ENCODE results near the gene UBA1.

Gene UBA1

DNA sequence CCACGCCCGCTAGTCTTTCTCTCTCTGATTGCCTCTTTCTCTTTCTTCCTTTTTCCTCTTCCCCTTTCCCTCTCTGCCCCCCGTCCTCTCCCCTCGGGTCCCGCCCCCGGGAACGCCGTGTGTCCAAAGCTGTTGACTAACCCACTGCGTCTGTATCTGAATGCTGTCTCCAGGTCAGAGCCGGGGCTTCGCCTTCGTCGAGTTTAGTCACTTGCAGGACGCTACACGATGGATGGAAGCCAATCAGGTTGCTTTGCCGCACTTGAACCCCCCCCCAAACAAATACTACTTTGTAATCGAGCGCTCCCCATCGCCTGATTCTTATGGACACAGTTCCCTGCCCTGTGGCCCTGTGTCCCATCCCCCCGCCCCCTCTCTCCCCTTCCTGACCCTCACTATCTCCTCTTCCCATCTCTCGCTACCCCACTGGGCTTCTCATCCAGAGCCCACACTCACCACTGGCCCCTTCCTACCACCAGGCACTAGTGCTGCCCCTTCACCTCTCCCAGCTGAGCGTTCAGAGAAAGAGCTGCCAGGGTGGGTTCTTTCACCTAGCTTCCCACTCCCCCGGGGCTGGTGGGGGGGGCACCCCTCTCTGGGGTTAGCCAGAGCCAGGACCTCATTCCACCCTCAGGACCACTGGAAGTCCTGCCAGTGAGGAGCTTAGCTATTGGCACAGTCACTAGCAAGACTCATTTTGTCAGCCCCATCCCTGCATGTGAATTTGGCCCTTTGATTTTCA, 18.6 kb upstream of the UBA1 start:
- H3K27ac ChIP-seq (ENCODE audit: insufficient read depth in 1 of 2, low read depth in 1 of 2, low read length in 2 of 2, poor library complexity in 1 of 2, severe bottlenecking in 2 of 2) = no peak overlapping the region
- H3K4me1 ChIP-seq (ENCODE audit: control extremely low read depth in 1 of 4, control insufficient read depth in 4 of 4, insufficient read depth in 4 of 4, low read length in 3 of 4) = no peaks in the 10 kb centered on the region
- peaks cover 4 to 88% (median 51%) of the 10 kb centered on the region in 4 experiments for H3K36me3 ChIP-seq (ENCODE audit: control insufficient read depth in 4 of 4, insufficient read depth in 4 of 4, low read length in 3 of 4)
- WGBS (ENCODE audit: insufficient coverage) = 85% methylated on average over 19 of the region's 23 CpGs
- ChIA-PET POLR2A (interaction anchor here (0.6 kb wide), 1 partner anchor 182 kb away, joined by 4 read pairs; no protein-coding TSS in a partner anchor), CTCF (interaction anchor here (0.6 kb wide), 1 partner anchor 111 kb away, joined by 4 read pairs; no protein-coding TSS in a partner anchor)
- no peak for DNase-seq
- no peak overlapping the region for H3K4me3 ChIP-seq (ENCODE audit: control insufficient read depth in 1 of 7, extremely low read depth in 1 of 7, insufficient read depth in 4 of 7, low read depth in 2 of 7, low read length in 6 of 7)
- peaks cover 0 to 91% (median 0%) of the 10 kb centered on the region in 5 experiments for H3K27me3 ChIP-seq (replicated peaks in 2 of 5; ENCODE audit: control insufficient read depth in 4 of 5, insufficient read depth in 5 of 5, low read length in 4 of 5)
- H3K9me3 ChIP-seq (ENCODE audit: control extremely low read depth in 1 of 5, control insufficient read depth in 4 of 5, insufficient read depth in 2 of 5, low read depth in 1 of 5, low read length in 4 of 5) = no peaks in the 10 kb centered on the region

DNA sequence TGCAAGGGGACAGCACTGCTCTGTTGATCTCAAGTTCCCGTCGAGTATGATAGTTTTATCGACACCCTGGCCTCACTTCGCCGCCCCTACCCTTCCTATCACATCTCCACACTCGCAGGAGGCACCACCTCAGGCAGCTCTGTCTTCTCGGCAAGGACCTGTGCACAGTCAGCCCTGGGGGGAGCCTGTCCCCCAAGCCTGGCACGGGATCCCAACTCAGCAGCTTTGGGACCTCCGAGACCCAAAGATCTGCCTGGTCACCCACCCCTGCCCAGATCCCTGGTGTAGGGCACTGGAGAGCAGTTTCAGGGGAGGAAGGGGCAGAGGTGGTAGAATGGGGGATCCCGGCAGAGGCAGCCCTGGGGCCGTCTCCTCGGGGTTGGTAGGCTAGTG, 18.0 kb upstream of the UBA1 start:
- no peaks in the 10 kb centered on the region for H3K4me1 ChIP-seq (ENCODE audit: control extremely low read depth in 1 of 4, control insufficient read depth in 4 of 4, insufficient read depth in 4 of 4, low read length in 3 of 4)
- CTCF ChIA-PET = interaction anchor here (0.6 to 1.7 kb wide), 2 partner anchors 17 to 112 kb away, joined by 3 to 4 read pairs; no protein-coding TSS in a partner anchor

DNA sequence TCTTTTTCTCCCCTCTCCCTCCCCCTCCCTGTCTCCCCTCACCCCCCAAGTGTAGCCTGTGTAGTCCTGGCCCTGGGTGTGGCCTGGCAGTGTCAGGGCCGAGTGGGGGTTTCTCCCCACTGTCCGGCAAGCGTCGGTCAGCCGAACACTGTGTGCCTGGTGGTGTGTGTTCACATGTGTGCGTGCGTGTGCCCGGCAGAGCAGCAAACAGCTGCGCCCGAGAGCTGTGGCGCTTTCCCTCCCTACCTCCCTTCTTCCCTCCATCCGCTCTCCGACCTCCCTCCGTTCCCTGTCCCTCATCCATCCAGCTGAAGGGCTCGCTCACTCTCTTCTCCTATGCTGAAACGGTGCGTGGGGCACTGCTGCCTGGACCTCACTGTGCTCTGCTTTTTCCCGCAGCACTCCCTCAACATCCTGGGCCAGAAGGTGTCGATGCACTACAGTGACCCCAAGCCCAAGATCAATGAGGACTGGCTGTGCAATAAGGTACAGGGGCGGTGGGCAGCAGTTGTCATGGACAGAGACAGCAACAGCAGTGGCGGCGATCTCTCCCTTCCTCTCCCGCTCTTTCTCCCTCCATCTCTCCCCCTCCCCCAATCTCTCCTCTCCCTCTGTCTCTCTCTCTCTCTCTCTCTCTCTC, 17.4 kb upstream of the UBA1 start:
- ChIA-PET CTCF (interaction anchor here (1.7 kb wide), 1 partner anchor 18 kb away, joined by 3 read pairs; no protein-coding TSS in a partner anchor), POLR2A (no interaction called here)
- H3K9me3 ChIP-seq (ENCODE audit: control extremely low read depth in 1 of 5, control insufficient read depth in 4 of 5, insufficient read depth in 2 of 5, low read depth in 1 of 5, low read length in 4 of 5) = no peaks in the 10 kb centered on the region
- H3K27ac ChIP-seq (ENCODE audit: insufficient read depth in 1 of 2, low read depth in 1 of 2, low read length in 2 of 2, poor library complexity in 1 of 2, severe bottlenecking in 2 of 2) = no peak overlapping the region
- no peaks in the 10 kb centered on the region for H3K4me1 ChIP-seq (ENCODE audit: control extremely low read depth in 1 of 4, control insufficient read depth in 4 of 4, insufficient read depth in 4 of 4, low read length in 3 of 4)
- no peak for DNase-seq
- peaks cover 0 to 86% (median 0%) of the 10 kb centered on the region in 5 experiments for H3K27me3 ChIP-seq (replicated peaks in 2 of 5; ENCODE audit: control insufficient read depth in 4 of 5, insufficient read depth in 5 of 5, low read length in 4 of 5)
- 82% methylated on average over 20 of the region's 23 CpGs for WGBS (ENCODE audit: insufficient coverage)
- H3K36me3 ChIP-seq (ENCODE audit: control insufficient read depth in 4 of 4, insufficient read depth in 4 of 4, low read length in 3 of 4) = peaks cover 4 to 88% (median 51%) of the 10 kb centered on the region in 4 experiments
- no peak overlapping the region for H3K4me3 ChIP-seq (ENCODE audit: control insufficient read depth in 1 of 7, extremely low read depth in 1 of 7, insufficient read depth in 4 of 7, low read depth in 2 of 7, low read length in 6 of 7)

More for the DNA sequence above, 18.0 kb upstream of the UBA1 start:
- no peak for DNase-seq
- WGBS (ENCODE audit: insufficient coverage) = 91% methylated on average over 8 of the region's 12 CpGs
- Histone ChIP-seq H3K9me3 (ENCODE audit: control extremely low read depth in 1 of 5, control insufficient read depth in 4 of 5, insufficient read depth in 2 of 5, low read depth in 1 of 5, low read length in 4 of 5) (no peaks in the 10 kb centered on the region), H3K36me3 (ENCODE audit: control insufficient read depth in 4 of 4, insufficient read depth in 4 of 4, low read length in 3 of 4) (peaks cover 4 to 88% (median 50%) of the 10 kb centered on the region in 4 experiments), H3K4me3 (ENCODE audit: control insufficient read depth in 1 of 7, extremely low read depth in 1 of 7, insufficient read depth in 4 of 7, low read depth in 2 of 7, low read length in 6 of 7) (no peak overlapping the region), H3K27me3 (replicated peaks in 2 of 5; ENCODE audit: control insufficient read depth in 4 of 5, insufficient read depth in 5 of 5, low read length in 4 of 5) (peaks cover 0 to 92% (median 0%) of the 10 kb centered on the region in 5 experiments), H3K27ac (ENCODE audit: insufficient read depth in 1 of 2, low read depth in 1 of 2, low read length in 2 of 2, poor library complexity in 1 of 2, severe bottlenecking in 2 of 2) (no peak overlapping the region)
- POLR2A ChIA-PET = interaction anchor here (0.6 kb wide), 1 partner anchor 181 kb away, joined by 4 read pairs; no protein-coding TSS in a partner anchor

DNA sequence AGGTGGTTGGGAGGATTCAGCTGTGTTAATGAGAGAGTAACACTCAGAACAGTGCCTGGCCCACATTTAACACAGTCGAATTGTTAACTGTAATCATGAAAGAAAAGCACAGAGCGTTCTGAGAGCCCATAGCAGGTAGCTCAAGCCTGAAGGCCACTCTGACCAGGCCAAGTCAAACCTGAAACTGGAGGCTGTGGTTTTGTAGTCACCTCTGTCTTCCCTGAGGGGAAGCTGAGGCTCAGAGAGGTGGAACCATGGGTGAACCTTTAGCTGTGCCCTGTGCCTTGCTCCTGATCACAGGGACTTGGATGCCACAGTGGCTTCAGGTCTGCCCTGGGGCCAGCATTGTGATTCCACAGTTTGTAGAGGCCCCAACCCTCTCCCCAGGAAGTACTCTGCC, 16.6 kb upstream of the UBA1 start:
- 70% methylated on average over 2 of the region's 2 CpGs for WGBS (ENCODE audit: insufficient coverage)
- H3K36me3 ChIP-seq (ENCODE audit: control insufficient read depth in 4 of 4, insufficient read depth in 4 of 4, low read length in 3 of 4) = peaks cover 4 to 89% (median 52%) of the 10 kb centered on the region in 4 experiments
- H3K27me3 ChIP-seq (replicated peaks in 2 of 5; ENCODE audit: control insufficient read depth in 4 of 5, insufficient read depth in 5 of 5, low read length in 4 of 5) = peaks cover 0 to 86% (median 0%) of the 10 kb centered on the region in 5 experiments
- H3K9me3 ChIP-seq (ENCODE audit: control extremely low read depth in 1 of 5, control insufficient read depth in 4 of 5, insufficient read depth in 2 of 5, low read depth in 1 of 5, low read length in 4 of 5) = no peaks in the 10 kb centered on the region
- no peak overlapping the region for H3K4me3 ChIP-seq (ENCODE audit: control insufficient read depth in 1 of 7, extremely low read depth in 1 of 7, insufficient read depth in 4 of 7, low read depth in 2 of 7, low read length in 6 of 7)
- no peak overlapping the region for H3K27ac ChIP-seq (ENCODE audit: insufficient read depth in 1 of 2, low read depth in 1 of 2, low read length in 2 of 2, poor library complexity in 1 of 2, severe bottlenecking in 2 of 2)
- CTCF ChIA-PET = interaction anchor here (1.7 kb wide), 1 partner anchor 19 kb away, joined by 3 read pairs; no protein-coding TSS in a partner anchor
- POLR2A ChIA-PET = no interaction called here
- H3K4me1 ChIP-seq (ENCODE audit: control extremely low read depth in 1 of 4, control insufficient read depth in 4 of 4, insufficient read depth in 4 of 4, low read length in 3 of 4) = no peaks in the 10 kb centered on the region
- no peak for DNase-seq

DNA sequence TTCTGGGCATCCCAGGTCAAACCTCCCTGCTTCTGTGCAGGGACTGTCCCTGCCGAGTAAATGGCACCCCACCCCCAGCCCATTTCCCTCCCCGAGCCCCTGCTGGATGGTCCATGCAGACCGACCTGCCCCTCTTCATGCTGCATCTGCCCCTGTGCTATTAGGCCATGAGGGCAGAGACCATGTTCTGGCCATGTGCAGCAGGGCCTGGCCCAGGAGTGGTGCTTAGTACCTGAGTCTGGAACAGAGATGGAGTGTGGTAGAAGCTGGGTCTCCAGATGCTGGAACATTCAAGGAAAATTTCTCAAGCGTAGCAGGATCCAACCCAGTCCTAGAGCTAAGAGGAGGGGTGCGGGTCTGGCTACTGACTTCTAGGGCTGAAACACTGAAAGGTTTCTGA, 15.3 kb upstream of the UBA1 start:
- Histone ChIP-seq H3K27ac (ENCODE audit: insufficient read depth in 1 of 2, low read depth in 1 of 2, low read length in 2 of 2, poor library complexity in 1 of 2, severe bottlenecking in 2 of 2) (no peak overlapping the region), H3K36me3 (ENCODE audit: control insufficient read depth in 4 of 4, insufficient read depth in 4 of 4, low read length in 3 of 4) (peaks cover 3 to 85% (median 50%) of the 10 kb centered on the region in 4 experiments), H3K9me3 (ENCODE audit: control extremely low read depth in 1 of 5, control insufficient read depth in 4 of 5, insufficient read depth in 2 of 5, low read depth in 1 of 5, low read length in 4 of 5) (no peaks in the 10 kb centered on the region), H3K27me3 (replicated peaks in 2 of 5; ENCODE audit: control insufficient read depth in 4 of 5, insufficient read depth in 5 of 5, low read length in 4 of 5) (peaks cover 0 to 80% (median 0%) of the 10 kb centered on the region in 5 experiments), H3K4me1 (ENCODE audit: control extremely low read depth in 1 of 4, control insufficient read depth in 4 of 4, insufficient read depth in 4 of 4, low read length in 3 of 4) (no peaks in the 10 kb centered on the region), H3K4me3 (ENCODE audit: control insufficient read depth in 1 of 7, extremely low read depth in 1 of 7, insufficient read depth in 4 of 7, low read depth in 2 of 7, low read length in 6 of 7) (no peak overlapping the region)
- ChIA-PET POLR2A (no interaction called here), CTCF (interaction anchor here (0.9 kb wide), 1 partner anchor 10 kb away, joined by 3 read pairs; no protein-coding TSS in a partner anchor)
- DNase-seq = no peak
- 95% methylated on average over 5 of the region's 5 CpGs for WGBS (ENCODE audit: insufficient coverage)

DNA sequence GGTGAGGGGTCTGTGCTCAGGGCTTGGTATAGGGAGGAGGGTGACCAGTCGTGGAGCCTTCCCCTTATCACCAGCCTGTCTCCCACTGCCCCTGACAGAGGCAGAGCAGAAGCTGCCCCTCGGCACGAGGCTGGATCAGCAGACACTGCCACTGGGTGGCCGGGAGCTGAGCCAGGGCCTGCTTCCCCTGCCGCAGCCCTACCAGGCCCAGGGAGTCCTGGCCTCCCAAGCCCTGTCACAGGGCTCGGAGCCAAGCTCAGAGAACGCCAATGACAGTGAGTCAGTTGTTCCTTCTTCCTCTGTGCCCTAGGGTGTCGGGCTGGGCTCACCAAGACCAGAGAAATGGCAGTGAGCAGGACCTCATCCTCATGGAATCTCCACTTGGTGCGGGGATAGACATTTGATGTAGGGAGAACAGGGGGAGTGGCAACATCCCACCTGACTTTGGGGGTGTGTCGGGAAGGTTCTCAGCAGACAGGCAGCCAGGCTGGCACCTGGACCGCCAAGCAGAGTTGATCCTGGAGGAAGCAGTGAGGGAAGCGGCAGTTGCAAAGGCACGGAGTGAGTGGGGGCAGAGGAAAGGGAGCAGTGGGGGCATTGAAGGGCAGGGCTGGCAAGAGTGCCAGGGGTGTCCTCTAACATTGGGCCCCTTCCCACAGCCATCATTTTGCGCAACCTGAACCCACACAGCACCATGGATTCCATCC, 14.3 kb upstream of the UBA1 start:
- peaks cover 0 to 77% (median 0%) of the 10 kb centered on the region in 5 experiments for H3K27me3 ChIP-seq (replicated peaks in 2 of 5; ENCODE audit: control insufficient read depth in 4 of 5, insufficient read depth in 5 of 5, low read length in 4 of 5)
- 85% methylated on average over 12 of the region's 14 CpGs for WGBS (ENCODE audit: insufficient coverage)
- no peak overlapping the region for H3K27ac ChIP-seq (ENCODE audit: insufficient read depth in 1 of 2, low read depth in 1 of 2, low read length in 2 of 2, poor library complexity in 1 of 2, severe bottlenecking in 2 of 2)
- no peak overlapping the region for H3K4me3 ChIP-seq (ENCODE audit: control insufficient read depth in 1 of 7, extremely low read depth in 1 of 7, insufficient read depth in 4 of 7, low read depth in 2 of 7, low read length in 6 of 7)
- H3K36me3 ChIP-seq (ENCODE audit: control insufficient read depth in 4 of 4, insufficient read depth in 4 of 4, low read length in 3 of 4) = peaks cover 3 to 80% (median 46%) of the 10 kb centered on the region in 4 experiments
- H3K4me1 ChIP-seq (ENCODE audit: control extremely low read depth in 1 of 4, control insufficient read depth in 4 of 4, insufficient read depth in 4 of 4, low read length in 3 of 4) = no peaks in the 10 kb centered on the region
- CTCF ChIA-PET = interaction anchor here (0.9 kb wide), 1 partner anchor 9 kb away, joined by 3 read pairs; no protein-coding TSS in a partner anchor
- POLR2A ChIA-PET = no interaction called here
- DNase-seq = no peak
- H3K9me3 ChIP-seq (ENCODE audit: control extremely low read depth in 1 of 5, control insufficient read depth in 4 of 5, insufficient read depth in 2 of 5, low read depth in 1 of 5, low read length in 4 of 5) = no peaks in the 10 kb centered on the region

All from common myeloid progenitor, CD34-positive (primary cell).